ENCODE data around the gene GRM5.

GRM5 gene

DNA sequence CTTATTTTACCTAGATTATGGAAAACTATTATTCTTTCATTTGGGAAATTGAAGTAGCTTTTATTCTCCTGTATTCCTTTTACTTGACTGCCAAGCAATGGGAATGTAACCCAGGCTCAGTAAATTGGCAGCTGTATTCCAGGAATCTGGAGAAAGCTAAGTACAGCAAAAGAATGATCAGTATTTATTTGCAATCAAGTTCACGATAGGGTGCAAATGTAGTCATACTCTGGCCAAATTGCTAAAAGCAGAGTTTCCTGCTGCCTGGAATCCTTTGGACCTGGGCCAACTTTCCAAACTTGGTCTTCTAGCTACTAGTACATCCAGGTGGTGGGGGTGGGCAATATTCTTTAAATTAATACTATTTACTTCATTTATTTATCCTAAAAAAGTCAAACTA lies 442.3 kb downstream of the GRM5 start:
- TF ChIP-seq TAF1 (IDR thresholded peaks at IDR 0.05; ENCODE audit: low read depth, low read length) = no peak
- TF ChIP-seq PAX5 (IDR thresholded peaks at IDR 0.05; ENCODE audit: insufficient read depth, low read length, severe bottlenecking) = no peak
- no peak for TF ChIP-seq SPI1 (IDR thresholded peaks at IDR 0.05; ENCODE audit: low read depth, low read length)
- no peak for TF ChIP-seq POU2F2 (IDR thresholded peaks at IDR 0.05; ENCODE audit: low read depth, low read length)
- no peak for TF ChIP-seq POLR2A (IDR thresholded peaks at IDR 0.05; ENCODE audit: low read depth, low read length)
- no peak for TF ChIP-seq POLR2AphosphoS5 (IDR thresholded peaks at IDR 0.05; ENCODE audit: low read depth, low read length)
- DNase-seq (ENCODE audit: insufficient read length, low spot score) (no peak), FAIRE-seq (no peak)

DNA sequence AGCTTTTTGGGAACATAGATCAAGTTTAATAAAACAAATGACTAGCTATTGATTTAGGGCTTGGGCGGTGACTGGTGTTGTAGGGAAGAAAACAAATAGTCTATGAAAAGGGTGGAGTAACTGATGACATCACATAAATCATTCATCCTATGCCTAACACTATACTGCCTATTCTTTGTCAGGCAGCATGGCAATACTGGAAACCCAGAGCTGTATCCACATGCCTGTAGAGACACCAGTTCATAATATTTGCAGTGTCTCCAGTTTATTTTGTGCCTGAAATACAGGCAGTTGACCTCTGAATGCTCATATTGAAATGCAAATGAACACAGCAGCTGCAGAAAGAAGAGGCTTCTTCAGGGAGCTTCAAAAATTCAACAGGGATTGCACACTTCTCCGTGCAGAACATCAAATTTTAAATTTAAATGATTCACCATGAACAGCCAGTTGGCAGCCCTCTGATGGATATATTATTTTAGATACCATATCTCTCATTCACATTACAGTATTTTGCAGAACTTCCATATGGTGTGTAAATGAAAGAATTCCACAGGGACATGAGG lies 445.1 kb downstream of the GRM5 start:
- no peak for DNase-seq (ENCODE audit: insufficient read length, low spot score)
- no peak for TF ChIP-seq POLR2AphosphoS5 (IDR thresholded peaks at IDR 0.05; ENCODE audit: low read depth, low read length)
- no peak for FAIRE-seq

DNA sequence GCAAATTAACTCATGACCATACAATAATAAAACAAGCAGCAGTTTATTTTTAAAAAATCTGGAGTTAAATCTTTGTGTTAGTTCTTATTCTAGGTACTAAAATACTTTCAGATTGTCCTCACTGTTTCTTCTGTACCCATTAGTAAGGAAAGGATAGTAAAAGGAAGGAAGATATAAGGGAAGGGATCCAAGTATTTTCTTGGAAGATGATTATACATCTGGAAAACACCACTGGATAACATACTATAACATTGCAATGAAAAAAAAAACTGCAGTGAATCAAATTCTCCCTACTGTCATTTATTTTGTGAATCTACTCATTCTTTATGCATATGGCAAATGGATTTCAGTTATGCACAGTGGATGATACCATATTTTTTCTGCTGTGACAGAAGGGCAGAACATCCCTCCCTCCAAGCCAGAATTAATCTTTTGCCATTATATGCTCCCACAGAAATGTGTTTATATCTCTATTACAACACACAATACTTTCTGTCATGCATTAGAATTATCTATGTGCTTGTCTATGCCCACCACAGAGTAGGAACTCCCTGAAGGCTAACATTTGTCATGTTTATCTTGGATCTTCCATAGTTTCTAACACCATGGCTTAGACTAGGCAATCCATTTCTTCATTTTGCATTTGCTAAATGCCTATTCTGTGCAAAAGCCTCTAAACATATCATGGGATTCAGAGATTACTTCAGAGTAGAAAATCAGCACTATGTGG lies 446.0 kb downstream of the GRM5 start:
- TF ChIP-seq POLR2AphosphoS5 (IDR thresholded peaks at IDR 0.05; ENCODE audit: low read depth, low read length) (no peak), PAX5 (IDR thresholded peaks at IDR 0.05; ENCODE audit: insufficient read depth, low read length, severe bottlenecking) (no peak), POLR2A (IDR thresholded peaks at IDR 0.05; ENCODE audit: low read depth, low read length) (no peak), SPI1 (IDR thresholded peaks at IDR 0.05; ENCODE audit: low read depth, low read length) (no peak), TAF1 (IDR thresholded peaks at IDR 0.05; ENCODE audit: low read depth, low read length) (no peak)
- FAIRE-seq = no peak
- no peak for DNase-seq (ENCODE audit: insufficient read length, low spot score)

DNA sequence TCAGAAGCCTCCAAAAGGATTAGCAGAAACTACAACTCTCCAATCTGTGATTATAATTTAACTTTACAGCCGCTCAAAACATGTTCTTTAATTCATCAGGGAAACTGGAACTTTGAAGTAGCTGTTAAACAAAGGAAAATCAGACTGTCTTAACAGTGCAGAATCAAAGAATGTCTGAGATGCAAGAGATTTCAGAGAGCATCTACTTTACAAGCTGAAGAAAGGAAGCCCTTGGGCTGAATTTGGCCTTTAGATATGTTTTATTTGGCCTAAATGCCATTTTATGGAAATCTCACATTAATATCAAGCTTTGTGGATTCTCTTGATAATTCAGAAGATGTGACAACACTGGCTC lies 446.7 kb downstream of the GRM5 start:
- no peak for TF ChIP-seq POLR2A (IDR thresholded peaks at IDR 0.05; ENCODE audit: low read depth, low read length)
- no peak for TF ChIP-seq SPI1 (IDR thresholded peaks at IDR 0.05; ENCODE audit: low read depth, low read length)
- TF ChIP-seq TAF1 (IDR thresholded peaks at IDR 0.05; ENCODE audit: low read depth, low read length) = no peak
- no peak for TF ChIP-seq POU2F2 (IDR thresholded peaks at IDR 0.05; ENCODE audit: low read depth, low read length)
- no peak for TF ChIP-seq POLR2AphosphoS5 (IDR thresholded peaks at IDR 0.05; ENCODE audit: low read depth, low read length)
- no peak for TF ChIP-seq PAX5 (IDR thresholded peaks at IDR 0.05; ENCODE audit: insufficient read depth, low read length, severe bottlenecking)
- DNase-seq (ENCODE audit: insufficient read length, low spot score) = no peak
- no peak for FAIRE-seq

DNA sequence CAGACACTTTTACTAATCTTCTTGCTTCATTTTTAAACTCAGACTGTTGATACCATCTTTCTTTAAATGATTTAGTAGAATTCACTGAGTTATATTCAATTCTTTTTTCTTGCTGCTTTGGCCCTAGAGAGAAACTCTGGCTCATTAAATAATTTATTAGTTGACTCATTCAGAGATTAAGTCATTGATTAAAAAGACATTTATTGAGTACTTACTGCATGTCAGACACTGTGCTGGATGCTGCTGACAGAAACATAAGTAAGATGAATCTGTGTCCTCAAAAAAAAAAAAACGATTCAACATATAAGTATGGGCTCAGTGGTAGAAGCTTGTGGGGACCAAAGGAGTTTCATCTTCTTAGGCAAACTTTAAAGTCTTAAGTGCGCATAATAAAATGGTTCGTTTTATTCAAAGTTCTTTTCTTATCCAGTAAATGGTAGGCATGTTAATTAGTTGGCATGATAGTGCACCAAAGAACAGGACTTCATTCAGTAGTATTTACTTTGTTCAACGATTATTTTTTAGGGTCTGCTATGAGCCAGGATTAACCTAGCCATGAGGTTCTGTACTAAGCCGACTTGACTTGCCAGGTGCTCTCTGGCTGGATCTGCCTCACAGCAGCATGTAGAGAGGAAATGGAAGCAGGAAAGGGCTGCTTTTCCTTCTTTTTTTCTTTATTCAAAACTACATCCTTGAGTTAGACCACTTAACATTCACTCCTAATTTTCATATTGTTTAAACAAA lies 447.3 kb downstream of the GRM5 start:
- DNase-seq (ENCODE audit: insufficient read length, low spot score) = no peak
- FAIRE-seq = no peak
- TF ChIP-seq POU2F2 (IDR thresholded peaks at IDR 0.05; ENCODE audit: low read depth, low read length) (no peak), SPI1 (IDR thresholded peaks at IDR 0.05; ENCODE audit: low read depth, low read length) (no peak), PAX5 (IDR thresholded peaks at IDR 0.05; ENCODE audit: insufficient read depth, low read length, severe bottlenecking) (no peak), POLR2AphosphoS5 (IDR thresholded peaks at IDR 0.05; ENCODE audit: low read depth, low read length) (no peak), TAF1 (IDR thresholded peaks at IDR 0.05; ENCODE audit: low read depth, low read length) (no peak), POLR2A (IDR thresholded peaks at IDR 0.05; ENCODE audit: low read depth, low read length) (no peak)

DNA sequence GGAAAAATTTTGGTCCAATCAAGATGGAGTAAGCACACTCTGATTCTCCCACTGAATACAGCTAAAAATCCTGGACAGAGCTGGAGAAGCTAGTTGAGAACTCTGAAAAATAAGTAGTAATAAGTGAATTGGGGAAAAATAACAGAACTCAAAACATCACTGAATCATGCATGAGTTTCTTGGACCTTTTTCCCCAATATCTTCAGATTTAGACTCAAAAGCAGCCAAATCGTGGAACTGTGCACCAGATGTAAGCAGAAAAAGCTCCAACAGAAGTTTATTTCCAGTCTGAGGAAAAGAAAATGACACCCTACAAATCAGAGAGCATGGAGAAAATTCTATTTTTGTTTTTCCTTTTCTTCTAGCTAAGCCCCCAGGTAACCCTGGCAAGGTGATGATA lies 448.6 kb downstream of the GRM5 start:
- FAIRE-seq (no peak), DNase-seq (ENCODE audit: insufficient read length, low spot score) (no peak)
- TF ChIP-seq POLR2A (IDR thresholded peaks at IDR 0.05; ENCODE audit: low read depth, low read length) (no peak), TAF1 (IDR thresholded peaks at IDR 0.05; ENCODE audit: low read depth, low read length) (no peak), POU2F2 (IDR thresholded peaks at IDR 0.05; ENCODE audit: low read depth, low read length) (no peak), SPI1 (IDR thresholded peaks at IDR 0.05; ENCODE audit: low read depth, low read length) (no peak), PAX5 (IDR thresholded peaks at IDR 0.05; ENCODE audit: insufficient read depth, low read length, severe bottlenecking) (no peak), POLR2AphosphoS5 (IDR thresholded peaks at IDR 0.05; ENCODE audit: low read depth, low read length) (no peak)

DNA sequence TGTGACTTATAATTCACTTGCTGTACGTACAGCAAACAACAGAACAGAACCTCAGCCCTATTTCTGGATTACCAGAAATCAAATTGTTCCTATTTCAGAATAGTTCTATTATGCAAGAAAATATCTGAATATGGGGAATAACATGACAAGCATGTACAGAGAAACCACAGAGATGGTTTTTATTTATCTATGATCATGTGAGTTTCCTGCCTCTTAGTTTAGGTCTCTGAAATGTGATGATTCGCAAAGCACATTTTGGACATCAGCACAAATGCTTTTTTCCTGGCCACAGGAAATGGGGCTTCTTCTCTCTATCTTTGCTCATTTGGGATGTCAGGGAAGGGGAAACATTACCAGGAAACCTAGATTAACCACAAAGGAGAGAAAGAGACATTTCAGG lies 461.5 kb downstream of the GRM5 start:
- FAIRE-seq (no peak), DNase-seq (ENCODE audit: insufficient read length, low spot score) (no peak)
- TF ChIP-seq SPI1 (IDR thresholded peaks at IDR 0.05; ENCODE audit: low read depth, low read length) (no peak), POLR2A (IDR thresholded peaks at IDR 0.05; ENCODE audit: low read depth, low read length) (no peak), TAF1 (IDR thresholded peaks at IDR 0.05; ENCODE audit: low read depth, low read length) (no peak), POLR2AphosphoS5 (IDR thresholded peaks at IDR 0.05; ENCODE audit: low read depth, low read length) (no peak), POU2F2 (IDR thresholded peaks at IDR 0.05; ENCODE audit: low read depth, low read length) (no peak), PAX5 (IDR thresholded peaks at IDR 0.05; ENCODE audit: insufficient read depth, low read length, severe bottlenecking) (no peak)

DNA sequence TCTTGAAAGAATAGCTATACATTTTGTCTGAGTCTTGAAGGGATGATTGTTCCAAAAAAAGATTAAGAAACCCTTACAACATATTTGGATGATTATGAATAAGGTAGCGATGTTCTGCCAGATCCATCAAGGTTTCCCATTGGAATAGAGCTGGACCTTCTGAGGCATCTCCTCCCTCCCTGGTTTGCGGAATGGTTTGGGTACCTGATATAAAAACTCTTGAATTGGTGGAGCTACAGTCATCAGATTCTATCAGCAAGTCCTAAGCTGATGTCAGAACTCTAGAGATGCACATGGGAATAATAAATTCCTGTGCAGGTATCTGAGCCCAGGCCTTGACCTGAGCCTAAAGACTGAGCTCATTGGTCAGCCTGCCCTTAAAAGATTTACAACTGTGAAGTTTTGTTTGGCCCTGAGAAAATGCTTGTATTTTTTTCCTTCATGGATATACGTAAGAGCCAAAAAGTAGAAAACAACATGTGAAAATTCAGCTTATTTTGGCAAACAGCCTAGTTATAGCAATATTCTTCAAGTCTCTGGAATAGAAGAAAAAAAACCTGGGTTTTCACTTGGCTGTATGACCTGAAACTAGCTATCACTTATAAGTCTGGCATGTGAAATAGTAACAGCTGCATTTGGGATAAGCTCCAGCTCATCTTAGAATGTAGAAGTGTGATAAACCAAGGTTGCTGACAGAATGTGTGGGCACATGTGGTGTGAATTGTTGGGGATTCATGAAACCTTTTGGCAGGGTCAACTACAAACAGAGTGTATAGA lies 462.5 kb downstream of the GRM5 start:
- TF ChIP-seq PAX5 (IDR thresholded peaks at IDR 0.05; ENCODE audit: insufficient read depth, low read length, severe bottlenecking) = no peak
- TF ChIP-seq SPI1 (IDR thresholded peaks at IDR 0.05; ENCODE audit: low read depth, low read length) = no peak
- TF ChIP-seq POU2F2 (IDR thresholded peaks at IDR 0.05; ENCODE audit: low read depth, low read length) = no peak
- TF ChIP-seq TAF1 (IDR thresholded peaks at IDR 0.05; ENCODE audit: low read depth, low read length) = no peak
- TF ChIP-seq POLR2AphosphoS5 (IDR thresholded peaks at IDR 0.05; ENCODE audit: low read depth, low read length) = no peak
- no peak for TF ChIP-seq POLR2A (IDR thresholded peaks at IDR 0.05; ENCODE audit: low read depth, low read length)
- no peak for FAIRE-seq
- no peak for DNase-seq (ENCODE audit: insufficient read length, low spot score)

DNA sequence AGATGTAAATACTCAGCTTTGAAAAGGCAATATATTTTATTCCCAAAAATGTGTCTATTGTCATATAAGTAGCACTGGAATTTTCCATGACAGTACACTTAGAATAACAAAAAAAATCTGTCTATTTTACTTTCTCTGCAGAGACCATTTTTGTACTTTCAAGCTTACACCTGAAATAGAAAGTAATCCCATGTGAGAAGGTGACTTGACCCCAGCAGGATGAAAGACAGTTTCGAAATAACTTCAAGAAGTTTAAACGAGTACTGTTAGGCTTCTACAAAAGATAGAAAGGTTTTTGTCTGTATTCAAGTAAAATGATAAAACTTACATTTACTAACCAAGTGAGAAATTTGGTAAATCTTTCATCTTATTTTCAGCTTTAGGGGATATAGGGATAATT lies 468.4 kb downstream of the GRM5 start:
- DNase-seq (ENCODE audit: insufficient read length, low spot score) = no peak
- no peak for TF ChIP-seq TAF1 (IDR thresholded peaks at IDR 0.05; ENCODE audit: low read depth, low read length)
- TF ChIP-seq POLR2A (IDR thresholded peaks at IDR 0.05; ENCODE audit: low read depth, low read length) = no peak
- no peak for TF ChIP-seq PAX5 (IDR thresholded peaks at IDR 0.05; ENCODE audit: insufficient read depth, low read length, severe bottlenecking)
- TF ChIP-seq SPI1 (IDR thresholded peaks at IDR 0.05; ENCODE audit: low read depth, low read length) = no peak
- TF ChIP-seq POLR2AphosphoS5 (IDR thresholded peaks at IDR 0.05; ENCODE audit: low read depth, low read length) = no peak
- no peak for TF ChIP-seq POU2F2 (IDR thresholded peaks at IDR 0.05; ENCODE audit: low read depth, low read length)
- FAIRE-seq = no peak
